GM15510 (cell line): ENCODE data around the gene C5orf15.

Experiments
- POLR2A ChIP-seq: IDR thresholded peaks from 3 replicates; pipeline ENCODE4 v1.6.1; 2011; ENCODE audit warnings: borderline replicate concordance; ENCODE audit not compliant: insufficient read length; ENCODE audit errors: extremely low read depth

The C5orf15 gene

GRCh38 chr5:133926489-133927299, 41.7 kb downstream of the C5orf15 start:
- TF ChIP-seq POLR2A: no peak

- TF ChIP-seq POLR2A: no peak
These were observed 42.4 kb downstream of the C5orf15 start for GRCh38 chr5:133925866-133926488.

- TF ChIP-seq POLR2A: no peak
These were observed 43.2 kb downstream of the C5orf15 start for GRCh38 chr5:133925269-133925668.

DNA sequence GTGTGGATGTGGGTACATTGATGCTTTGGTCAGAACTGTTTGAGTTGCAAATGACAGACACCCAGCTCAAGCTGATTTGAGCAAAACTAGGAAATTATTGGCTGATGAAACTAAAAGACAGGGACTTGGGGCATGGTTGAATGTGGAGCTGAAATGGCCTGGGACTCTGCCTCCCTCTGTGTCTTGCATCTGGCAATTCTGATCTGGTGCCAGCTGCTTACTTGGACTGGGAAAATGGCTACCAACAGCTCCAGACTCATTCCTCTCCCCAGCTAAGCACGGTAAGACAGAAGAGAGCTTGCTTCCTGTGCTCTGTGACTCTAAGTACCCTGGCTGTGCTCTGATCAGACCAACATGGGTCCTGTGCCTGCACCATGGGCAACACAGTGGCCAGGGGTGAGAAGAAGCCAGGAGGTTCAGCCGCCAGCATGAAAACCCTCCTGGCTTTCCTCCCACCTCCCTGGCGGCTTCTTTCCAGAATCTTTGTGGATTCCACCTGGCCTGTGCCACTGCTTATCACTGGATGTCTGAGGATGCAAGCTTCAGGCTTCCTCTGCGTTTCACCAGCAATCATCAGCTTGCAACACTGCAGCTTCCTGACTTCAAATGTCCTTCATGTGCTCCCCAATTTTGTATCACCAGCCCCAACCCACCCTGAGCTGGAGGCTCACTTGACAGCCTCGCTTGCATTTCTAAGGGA, 44.1 kb downstream of the C5orf15 start:
- TF ChIP-seq POLR2A: no peak

DNA sequence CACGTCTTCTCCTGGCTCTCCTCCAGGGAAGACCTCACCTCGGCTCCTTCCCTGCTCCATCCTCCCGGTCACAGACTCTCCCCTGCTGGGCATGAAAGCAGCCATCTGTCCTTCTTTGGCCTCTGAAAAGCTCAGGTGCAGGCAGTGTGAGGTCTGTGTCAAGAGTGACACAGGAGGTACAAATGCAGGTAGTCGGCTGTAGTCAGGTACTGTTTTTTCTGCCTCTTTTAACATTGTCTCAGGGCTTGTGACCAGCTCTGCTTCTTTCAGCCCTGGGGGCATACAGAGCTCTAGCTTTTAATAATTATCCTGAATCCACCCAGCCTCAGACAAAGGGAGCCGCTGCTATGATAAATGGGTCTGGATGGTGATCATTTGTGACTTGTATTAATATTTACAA, 46.4 kb downstream of the C5orf15 start:
- TF ChIP-seq POLR2A: no peak

GRCh38 chr5:133921069-133921468, 47.4 kb downstream of the C5orf15 start:
- TF ChIP-seq POLR2A: no peak

- TF ChIP-seq POLR2A: no peak
These were observed 49.0 kb downstream of the C5orf15 start for GRCh38 chr5:133919148-133920136.

GRCh38 chr5:133918731-133919130, 49.7 kb downstream of the C5orf15 start:
- TF ChIP-seq POLR2A: no peak

- TF ChIP-seq POLR2A: no peak
These were observed 50.1 kb downstream of the C5orf15 start for GRCh38 chr5:133918316-133918715.

DNA sequence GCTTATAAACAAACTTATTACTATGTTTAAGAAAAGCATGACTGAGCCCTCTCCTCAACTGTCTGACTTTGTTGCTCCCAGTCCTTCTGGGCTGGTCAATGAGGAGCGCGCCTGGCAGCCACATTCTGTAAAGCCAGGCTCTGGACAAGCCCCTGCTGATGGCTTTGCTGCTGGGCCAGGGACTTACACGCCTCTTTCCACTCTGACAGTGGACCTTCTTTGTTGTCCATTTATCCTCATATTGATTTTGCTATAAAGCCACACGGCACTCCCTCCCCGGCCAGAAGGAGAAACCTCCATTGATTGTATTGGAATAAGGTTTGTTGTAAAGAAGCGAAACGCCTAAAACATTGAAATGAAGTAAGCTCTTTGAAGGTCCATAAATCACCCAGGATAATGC, 50.6 kb downstream of the C5orf15 start:
- TF ChIP-seq POLR2A: no peak

GRCh38 chr5:133916914-133917313, 51.5 kb downstream of the C5orf15 start:
- TF ChIP-seq POLR2A: no peak

- no peak for TF ChIP-seq POLR2A
These were observed 51.9 kb downstream of the C5orf15 start for GRCh38 chr5:133916479-133916878.

DNA sequence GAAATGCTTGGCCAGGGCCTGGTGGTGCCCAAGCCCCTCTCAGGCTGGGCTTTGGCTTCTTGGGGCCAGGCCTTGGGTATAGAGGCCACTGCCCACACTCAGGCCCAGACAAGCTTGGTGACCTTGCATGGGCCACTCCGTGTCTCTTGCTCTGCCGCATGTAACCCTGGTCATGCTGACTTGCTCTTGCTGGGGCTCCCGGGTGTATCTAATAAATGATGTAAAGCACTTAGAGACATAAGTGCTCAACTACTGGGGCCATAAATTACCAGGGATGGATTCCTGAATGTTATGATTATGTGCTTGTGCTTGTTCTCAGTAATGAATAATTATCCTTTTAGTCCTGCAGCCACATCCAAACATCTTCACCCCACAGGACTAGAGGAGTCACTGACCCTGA, 54.0 kb downstream of the C5orf15 start:
- no peak for TF ChIP-seq POLR2A

GRCh38 chr5:133913413-133914155, 54.8 kb downstream of the C5orf15 start:
- TF ChIP-seq POLR2A: no peak

- TF ChIP-seq POLR2A: no peak
These were observed 55.5 kb downstream of the C5orf15 start for GRCh38 chr5:133912951-133913350.

- TF ChIP-seq POLR2A: no peak
These were observed 57.9 kb downstream of the C5orf15 start for GRCh38 chr5:133910571-133910970.
